Stimulated activated memory B cell treated with anti-CD40 and anti-IgM and Interleukin-4, amounts not matched to agents 10 μg/mL and 1 μg/mL and 100 μg/mL, for 72 hours (primary cell): Measurements from ENCODE around the gene SIRPA.

Source experiments
- ATAC-seq: fragments of 150-1000 bp; cut with Tn5 transposase; 2 replicates; pipeline ENCODE4 v1.10.0; 2021
- H3K27ac Mint-ChIP-seq: one replicate; pipeline ENCODE4 v1.8.0; 2022; ENCODE audit warnings: mild to moderate bottlenecking, mixed read lengths
- H3K27me3 Mint-ChIP-seq: one replicate; pipeline ENCODE4 v1.8.0; 2022; ENCODE audit warnings: mixed read lengths
- H3K36me3 Mint-ChIP-seq: one replicate; pipeline ENCODE4 v1.8.0; 2022; ENCODE audit warnings: mixed read lengths
- H3K4me1 Mint-ChIP-seq: one replicate; pipeline ENCODE4 v1.8.0; 2022; ENCODE audit warnings: mixed read lengths
- H3K4me3 Mint-ChIP-seq: one replicate; pipeline ENCODE4 v1.8.0; 2022; ENCODE audit warnings: mild to moderate bottlenecking, moderate library complexity, mixed read lengths
- H3K9me3 Mint-ChIP-seq: one replicate; pipeline ENCODE4 v1.8.0; 2022; ENCODE audit warnings: mixed read lengths

The SIRPA gene

GRCh38 chr20:1891263-1892118, 3.7 kb upstream of the SIRPA start:
- peaks cover 6% of the 10 kb centered on the region for H3K27me3 Mint-ChIP-seq

DNA sequence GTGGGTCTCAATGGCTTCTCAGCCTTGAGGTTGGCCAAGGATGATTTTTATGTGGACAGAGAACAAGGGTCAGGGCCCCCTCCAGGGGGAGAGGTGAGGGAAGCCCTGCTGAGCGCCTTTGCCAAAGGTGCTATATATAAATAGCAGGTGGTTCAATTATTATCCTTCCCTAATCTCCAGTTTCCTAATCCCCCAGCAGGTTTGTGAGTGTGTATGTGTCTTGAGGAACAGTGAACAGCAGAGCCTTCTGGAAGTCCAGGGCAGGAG, 3.2 kb upstream of the SIRPA start:
- Mint-ChIP-seq H3K27ac (no peak overlapping the region), H3K4me3 (peak overlapping the region; percentile 38), H3K36me3 (peaks cover 49% of the 10 kb centered on the region), H3K9me3 (no peaks in the 10 kb centered on the region), H3K27me3 (peaks cover 6% of the 10 kb centered on the region), H3K4me1 (peaks cover 46% of the 10 kb centered on the region)
- no peak for ATAC-seq

More at GRCh38 chr20:1891263-1892118, 3.7 kb upstream of the SIRPA start:
- peaks cover 40% of the 10 kb centered on the region for H3K4me1 Mint-ChIP-seq
- ATAC-seq: no peak
- no peaks in the 10 kb centered on the region for H3K9me3 Mint-ChIP-seq
- H3K36me3 Mint-ChIP-seq: peaks cover 49% of the 10 kb centered on the region
- H3K27ac Mint-ChIP-seq: no peak overlapping the region
- no peak overlapping the region for H3K4me3 Mint-ChIP-seq

DNA sequence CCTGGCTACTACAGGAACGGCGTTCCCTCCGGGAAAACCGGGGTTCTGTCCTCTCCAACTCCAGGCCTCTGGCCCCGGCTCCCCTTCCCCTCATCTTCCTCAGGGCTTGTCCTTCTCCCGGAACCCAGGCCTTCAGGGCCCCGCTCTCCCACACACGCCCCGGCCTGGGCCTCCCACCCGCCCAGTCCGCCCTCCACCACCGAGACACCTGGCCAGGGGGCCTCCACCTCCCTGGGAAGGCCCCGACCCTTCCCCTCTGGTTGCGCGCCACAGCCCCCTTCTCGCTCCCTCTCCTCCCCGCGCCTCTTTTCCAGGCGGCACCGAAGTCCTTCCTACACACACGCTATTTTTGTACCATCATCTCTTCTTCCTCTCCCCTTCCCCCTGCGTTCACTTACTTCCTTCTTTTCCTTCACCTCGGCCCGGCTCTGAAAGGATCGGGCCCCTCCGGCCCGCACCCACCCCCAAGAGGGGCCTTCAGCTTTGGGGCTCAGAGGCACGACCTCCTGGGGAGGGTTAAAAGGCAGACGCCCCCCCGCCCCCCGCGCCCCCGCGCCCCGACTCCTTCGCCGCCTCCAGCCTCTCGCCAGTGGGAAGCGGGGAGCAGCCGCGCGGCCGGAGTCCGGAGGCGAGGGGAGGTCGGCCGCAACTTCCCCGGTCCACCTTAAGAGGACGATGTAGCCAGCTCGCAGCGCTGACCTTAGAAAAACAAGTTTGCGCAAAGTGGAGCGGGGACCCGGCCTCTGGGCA, 1.3 kb upstream of the SIRPA start:
- no peak for ATAC-seq
- Mint-ChIP-seq H3K27ac (peak overlapping the region; percentile 89), H3K4me3 (peak overlapping the region; percentile 84), H3K27me3 (no peaks in the 10 kb centered on the region), H3K4me1 (peaks cover 56% of the 10 kb centered on the region), H3K9me3 (no peaks in the 10 kb centered on the region), H3K36me3 (peaks cover 49% of the 10 kb centered on the region)

DNA sequence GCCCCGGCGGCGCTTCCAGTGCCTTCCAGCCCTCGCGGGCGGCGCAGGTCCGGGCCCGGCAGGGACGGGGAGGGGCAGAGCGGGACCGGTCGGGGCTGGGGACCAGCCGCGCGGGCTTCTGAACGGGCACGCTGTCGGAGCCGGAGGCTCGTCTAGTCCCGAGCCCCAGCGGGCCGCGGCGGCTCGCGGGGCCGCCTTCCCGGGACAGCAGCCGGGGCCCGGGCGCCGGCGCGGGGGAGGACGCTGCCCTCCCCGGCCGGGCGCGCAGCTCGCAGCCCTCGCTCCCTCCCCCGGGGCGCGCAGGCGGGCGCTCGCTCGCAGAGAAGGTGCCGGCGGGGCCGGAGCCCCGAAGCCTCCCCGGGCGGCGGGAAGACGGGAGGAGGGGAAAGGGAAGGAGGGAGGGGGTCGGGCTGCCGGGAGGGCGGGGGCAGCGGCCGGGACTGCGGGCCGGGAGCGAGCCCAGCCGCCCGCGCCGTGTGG, 696 bp upstream of the SIRPA start:
- peaks cover 63% of the 10 kb centered on the region for H3K4me1 Mint-ChIP-seq
- H3K36me3 Mint-ChIP-seq: peaks cover 54% of the 10 kb centered on the region
- no peaks in the 10 kb centered on the region for H3K9me3 Mint-ChIP-seq
- H3K27ac Mint-ChIP-seq: peak overlapping the region; percentile 89
- H3K27me3 Mint-ChIP-seq: no peaks in the 10 kb centered on the region
- H3K4me3 Mint-ChIP-seq: peak overlapping the region; percentile 84
- ATAC-seq: peak; percentile 42

DNA sequence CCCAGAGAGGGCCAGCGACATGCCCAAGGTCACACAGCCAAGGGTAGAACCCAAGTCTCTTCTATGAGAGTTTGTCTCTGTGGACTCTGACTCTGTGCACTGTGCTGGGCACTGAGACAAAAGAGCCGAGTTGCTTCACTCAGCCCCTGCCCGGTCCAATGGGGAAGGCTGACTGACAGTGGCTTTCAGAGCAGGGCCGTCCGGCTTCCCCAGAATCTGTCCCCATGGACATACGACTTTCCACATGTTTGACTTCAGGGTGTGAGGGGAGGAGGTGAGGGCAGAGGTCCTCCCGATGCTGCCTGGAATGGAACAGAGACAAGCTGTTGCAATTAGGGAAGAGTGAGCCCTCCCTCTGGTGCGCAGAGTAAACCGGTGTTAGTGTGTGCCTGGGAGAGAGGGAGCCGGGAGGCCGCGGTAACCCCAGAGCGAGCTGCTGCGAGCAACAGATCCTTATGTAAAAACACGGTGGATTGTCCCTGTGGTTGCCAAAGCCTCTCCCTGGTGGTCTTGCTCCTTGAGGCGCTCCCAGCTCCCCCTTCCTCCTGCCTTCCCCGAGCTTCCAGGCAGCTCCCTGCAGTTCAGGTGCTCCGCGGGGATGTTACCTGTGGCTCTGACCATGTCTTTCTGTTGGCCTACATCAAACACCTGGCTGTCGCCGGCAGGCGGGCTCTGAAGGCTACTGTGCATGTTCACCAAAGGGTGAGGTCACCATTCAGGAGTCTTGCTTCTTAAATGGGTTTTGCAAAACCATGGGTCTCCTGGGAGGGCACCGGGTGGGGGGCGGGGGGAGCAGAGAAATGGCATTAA, 672 bp downstream of the SIRPA start:
- H3K9me3 Mint-ChIP-seq: no peaks in the 10 kb centered on the region
- H3K27ac Mint-ChIP-seq: peak overlapping the region; percentile 89
- peaks cover 47% of the 10 kb centered on the region for H3K36me3 Mint-ChIP-seq
- ATAC-seq: peak; percentile 49
- peaks cover 72% of the 10 kb centered on the region for H3K4me1 Mint-ChIP-seq
- peak overlapping the region; percentile 98 for H3K4me3 Mint-ChIP-seq
- H3K27me3 Mint-ChIP-seq: no peaks in the 10 kb centered on the region

- peak overlapping the region; percentile 89 for H3K27ac Mint-ChIP-seq
Observed at GRCh38 chr20:1896484-1897258, 1.5 kb downstream of the SIRPA start.

DNA sequence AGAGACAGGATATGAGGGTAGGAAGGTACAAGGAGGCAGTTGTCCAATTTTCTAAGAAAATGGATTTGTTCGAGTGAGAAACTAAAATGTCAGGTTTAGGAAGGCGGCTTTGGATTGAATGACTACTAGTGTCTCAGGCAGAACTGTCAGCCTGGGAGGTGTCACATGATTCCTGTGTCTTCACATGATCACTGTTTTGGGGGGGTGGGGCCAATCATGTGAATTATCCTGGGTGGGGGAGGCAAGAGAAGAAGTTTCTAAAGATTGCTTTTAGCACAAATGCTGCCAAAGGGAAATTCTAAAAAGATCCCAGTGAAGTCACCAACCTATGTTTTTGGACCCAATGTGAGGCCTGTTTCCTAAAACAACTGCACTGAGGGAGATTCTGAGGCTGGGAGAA, 2.3 kb downstream of the SIRPA start:
- Mint-ChIP-seq H3K9me3 (no peaks in the 10 kb centered on the region), H3K27ac (peak overlapping the region; percentile 89), H3K4me3 (peak overlapping the region; percentile 98), H3K27me3 (no peaks in the 10 kb centered on the region), H3K36me3 (peaks cover 54% of the 10 kb centered on the region), H3K4me1 (peaks cover 80% of the 10 kb centered on the region)
- peak; percentile 40 for ATAC-seq

More at GRCh38 chr20:1896484-1897258, 1.5 kb downstream of the SIRPA start:
- H3K36me3 Mint-ChIP-seq: peaks cover 52% of the 10 kb centered on the region
- peaks cover 78% of the 10 kb centered on the region for H3K4me1 Mint-ChIP-seq
- peak overlapping the region; percentile 98 for H3K4me3 Mint-ChIP-seq
- H3K27me3 Mint-ChIP-seq: no peaks in the 10 kb centered on the region
- ATAC-seq: peak; percentile 44
- no peaks in the 10 kb centered on the region for H3K9me3 Mint-ChIP-seq

- peak overlapping the region; percentile 89 for H3K27ac Mint-ChIP-seq
- peaks cover 52% of the 10 kb centered on the region for H3K36me3 Mint-ChIP-seq
- ATAC-seq: peak; percentile 89
- peak overlapping the region; percentile 98 for H3K4me3 Mint-ChIP-seq
- no peaks in the 10 kb centered on the region for H3K9me3 Mint-ChIP-seq
- peaks cover 75% of the 10 kb centered on the region for H3K4me1 Mint-ChIP-seq
- no peaks in the 10 kb centered on the region for H3K27me3 Mint-ChIP-seq
Observed at GRCh38 chr20:1897965-1898464, 2.8 kb downstream of the SIRPA start.

- Mint-ChIP-seq H3K4me1 (peaks cover 74% of the 10 kb centered on the region), H3K36me3 (peaks cover 54% of the 10 kb centered on the region), H3K27me3 (no peaks in the 10 kb centered on the region), H3K27ac (peak overlapping the region; percentile 89), H3K9me3 (no peaks in the 10 kb centered on the region), H3K4me3 (peak overlapping the region; percentile 98)
- ATAC-seq: no peak
Observed at GRCh38 chr20:1898482-1899240, 3.5 kb downstream of the SIRPA start.

- H3K27ac Mint-ChIP-seq: peak overlapping the region; percentile 89
- peaks cover 54% of the 10 kb centered on the region for H3K36me3 Mint-ChIP-seq
- peak overlapping the region; percentile 98 for H3K4me3 Mint-ChIP-seq
- ATAC-seq: no peak
- H3K9me3 Mint-ChIP-seq: no peaks in the 10 kb centered on the region
- H3K4me1 Mint-ChIP-seq: peaks cover 74% of the 10 kb centered on the region
- H3K27me3 Mint-ChIP-seq: no peaks in the 10 kb centered on the region
Observed at GRCh38 chr20:1899241-1899525, 4.0 kb downstream of the SIRPA start.

DNA sequence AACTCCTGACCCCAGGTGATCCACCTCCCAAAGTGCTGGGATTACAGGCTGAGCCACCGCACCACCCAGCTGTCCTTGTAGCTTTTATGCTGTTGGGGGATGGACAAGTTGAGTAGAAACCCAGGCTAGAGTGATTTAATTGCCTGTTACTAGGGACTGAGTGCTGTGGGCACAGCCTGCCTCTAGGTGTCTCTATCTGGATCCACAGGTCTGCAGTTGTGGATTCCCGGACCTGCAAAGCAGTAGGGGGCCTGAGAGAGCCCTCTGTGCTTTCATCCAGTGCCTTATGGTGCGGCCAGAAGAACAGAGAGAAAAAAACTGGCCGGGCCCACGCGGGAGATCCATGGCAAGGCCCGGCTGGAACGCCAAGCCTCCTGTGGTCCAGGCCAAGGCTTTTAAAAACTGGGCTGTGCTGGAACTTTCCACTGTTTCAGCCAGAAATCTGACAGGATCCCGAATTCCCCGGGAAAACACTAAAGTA, 5.2 kb downstream of the SIRPA start:
- peaks cover 83% of the 10 kb centered on the region for H3K4me1 Mint-ChIP-seq
- no peaks in the 10 kb centered on the region for H3K9me3 Mint-ChIP-seq
- ATAC-seq: no peak
- H3K36me3 Mint-ChIP-seq: peaks cover 62% of the 10 kb centered on the region
- H3K27ac Mint-ChIP-seq: peak overlapping the region; percentile 89
- no peak overlapping the region for H3K4me3 Mint-ChIP-seq
- H3K27me3 Mint-ChIP-seq: no peaks in the 10 kb centered on the region

DNA sequence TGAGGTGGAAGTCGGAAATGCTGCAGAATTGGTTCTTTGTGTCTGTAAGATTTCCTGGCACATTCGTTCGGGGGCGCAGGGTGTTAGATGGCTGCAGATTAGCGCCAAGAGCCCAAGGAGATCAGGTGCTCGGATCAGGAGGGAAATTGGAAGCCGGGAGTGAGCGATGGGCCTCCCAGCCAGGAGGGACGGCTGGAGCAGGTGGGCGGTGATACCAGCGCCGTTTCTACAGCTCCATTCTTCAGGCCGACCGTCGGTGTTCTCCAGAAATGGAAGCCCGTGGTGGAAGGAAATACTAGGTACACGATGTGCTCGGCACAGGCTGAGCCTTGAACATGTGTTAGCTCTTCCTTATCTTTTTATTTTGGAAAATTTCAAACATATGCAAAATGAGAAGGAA, 6.5 kb downstream of the SIRPA start:
- Mint-ChIP-seq H3K4me1 (peaks cover 83% of the 10 kb centered on the region), H3K27ac (peak overlapping the region; percentile 43), H3K36me3 (peaks cover 65% of the 10 kb centered on the region), H3K9me3 (no peaks in the 10 kb centered on the region), H3K27me3 (no peaks in the 10 kb centered on the region), H3K4me3 (no peak overlapping the region)
- no peak for ATAC-seq

DNA sequence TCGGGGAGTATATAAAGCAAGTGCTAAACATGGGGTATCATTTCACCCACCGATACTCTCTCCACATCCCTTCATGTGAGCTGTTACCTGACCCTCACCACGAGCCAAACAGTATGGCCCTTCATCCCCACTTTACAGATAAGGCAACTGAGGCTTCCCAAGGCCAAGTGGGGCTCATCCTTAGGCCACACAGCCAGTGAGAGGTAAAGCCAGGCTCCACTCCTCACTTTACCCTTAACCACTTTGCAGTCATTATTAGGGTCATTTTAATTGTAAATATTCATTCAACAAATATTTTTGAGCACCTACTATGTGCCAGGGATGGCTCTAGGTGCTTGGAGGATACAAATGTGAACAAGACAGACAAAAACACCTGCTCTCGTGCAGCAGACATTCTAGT, 7.0 kb downstream of the SIRPA start:
- Mint-ChIP-seq H3K36me3 (peaks cover 68% of the 10 kb centered on the region), H3K4me3 (no peak overlapping the region), H3K27me3 (no peaks in the 10 kb centered on the region), H3K9me3 (no peaks in the 10 kb centered on the region), H3K27ac (peak overlapping the region; percentile 34), H3K4me1 (peaks cover 83% of the 10 kb centered on the region)
- ATAC-seq: no peak

- peaks cover 76% of the 10 kb centered on the region for H3K36me3 Mint-ChIP-seq
- H3K27ac Mint-ChIP-seq: peak overlapping the region; percentile 37
- H3K4me3 Mint-ChIP-seq: no peak overlapping the region
- H3K4me1 Mint-ChIP-seq: peaks cover 81% of the 10 kb centered on the region
- ATAC-seq: no peak
- H3K27me3 Mint-ChIP-seq: no peaks in the 10 kb centered on the region
- no peaks in the 10 kb centered on the region for H3K9me3 Mint-ChIP-seq
Observed at GRCh38 chr20:1904135-1904534, 8.9 kb downstream of the SIRPA start.
